ENCODE measurements around the gene CDH13. TPM values are rescaled to one million over a fixed set of nuclear protein-coding genes. Genes with fewer than 3 reads are reported as not detected.

CDH13 gene
- total RNA-seq, 4 donors from 2014 or later, result 5.8 to 36.7 (median 20.4) TPM

DNA sequence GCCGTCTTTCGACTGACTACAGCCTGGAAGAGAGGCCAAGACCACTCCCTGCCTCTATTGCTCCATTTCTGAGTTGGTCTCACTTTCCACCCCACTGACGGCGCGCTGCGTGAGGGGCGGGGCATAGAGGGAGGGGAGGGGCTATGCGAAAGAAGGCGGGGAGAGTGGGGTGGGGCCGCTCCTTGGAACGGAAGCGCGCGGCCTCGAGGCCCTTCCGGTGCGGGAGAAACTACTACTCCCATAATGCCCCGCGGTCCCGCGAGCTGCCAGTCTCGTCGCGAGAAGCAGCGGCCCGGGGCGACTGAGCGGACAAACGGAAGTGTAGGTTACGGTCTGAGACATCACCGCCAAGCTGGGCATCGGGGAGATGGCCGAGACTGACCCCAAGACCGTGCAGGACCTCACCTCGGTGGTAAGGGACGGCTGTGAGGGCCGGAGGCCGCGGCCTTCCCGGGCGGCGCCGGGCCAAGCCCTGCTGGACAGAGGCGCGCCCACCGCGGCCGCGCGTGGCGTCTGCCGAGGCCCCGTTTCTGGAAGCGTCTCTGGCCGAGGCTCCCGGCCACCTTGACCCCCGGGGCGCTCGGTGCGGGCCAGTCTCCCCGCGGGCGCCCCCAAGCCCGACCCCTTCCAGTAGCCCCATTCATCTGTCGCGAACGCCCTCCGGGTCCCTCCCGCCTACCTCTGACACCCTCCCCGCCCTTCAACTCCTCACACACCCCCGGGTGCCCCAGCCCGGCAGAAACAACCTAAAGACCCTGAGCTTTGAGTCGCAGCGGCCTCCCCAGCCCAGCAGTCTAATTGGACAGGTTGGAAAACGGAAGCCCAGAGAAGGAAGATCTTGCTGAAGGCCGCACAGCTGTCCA is 1181.2 kb downstream of the CDH13 start, which contains the start of gene HSBP1:
TSS of gene HSBP1 (plus strand) at position 269 of the 863 bp plus-strand sequence. CDS start at position 368, 99 bp downstream.
- peak; percentile 68 for TF ChIP-seq POLR2A (IDR thresholded peaks at IDR 0.05)
- TF ChIP-seq, protein P1, sequence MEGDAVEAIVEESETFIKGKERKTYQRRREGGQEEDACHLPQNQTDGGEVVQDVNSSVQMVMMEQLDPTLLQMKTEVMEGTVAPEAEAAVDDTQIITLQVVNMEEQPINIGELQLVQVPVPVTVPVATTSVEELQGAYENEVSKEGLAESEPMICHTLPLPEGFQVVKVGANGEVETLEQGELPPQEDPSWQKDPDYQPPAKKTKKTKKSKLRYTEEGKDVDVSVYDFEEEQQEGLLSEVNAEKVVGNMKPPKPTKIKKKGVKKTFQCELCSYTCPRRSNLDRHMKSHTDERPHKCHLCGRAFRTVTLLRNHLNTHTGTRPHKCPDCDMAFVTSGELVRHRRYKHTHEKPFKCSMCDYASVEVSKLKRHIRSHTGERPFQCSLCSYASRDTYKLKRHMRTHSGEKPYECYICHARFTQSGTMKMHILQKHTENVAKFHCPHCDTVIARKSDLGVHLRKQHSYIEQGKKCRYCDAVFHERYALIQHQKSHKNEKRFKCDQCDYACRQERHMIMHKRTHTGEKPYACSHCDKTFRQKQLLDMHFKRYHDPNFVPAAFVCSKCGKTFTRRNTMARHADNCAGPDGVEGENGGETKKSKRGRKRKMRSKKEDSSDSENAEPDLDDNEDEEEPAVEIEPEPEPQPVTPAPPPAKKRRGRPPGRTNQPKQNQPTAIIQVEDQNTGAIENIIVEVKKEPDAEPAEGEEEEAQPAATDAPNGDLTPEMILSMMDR (IDR thresholded peaks at IDR 0.05 in 4 of 5, conservative IDR thresholded peaks at IDR 0.05 in 1 of 5), result peak in 2 of 5 experiments; percentile 13 to 20
- no peaks in the 10 kb centered on the region for H3K9me3 ChIP-seq
- H3K36me3 ChIP-seq, result peaks cover 0 to 29% of the 10 kb centered on the region in 2 donors
- ATAC-seq (peak; percentile 96), DNase-seq (peak; percentile 89 to 94)
- peak within 1 kb of the TSS; percentile 85 to 96 (median 90) for H3K4me3 ChIP-seq
- intact Hi-C loops (cut with DNase I; ENCODE audit: low total_unique reads) (loop anchor here (5.0 kb wide), 2 partner anchors 121 to 339 kb away; partner anchors contain the start of genes DNAAF1 and HSDL1), in situ Hi-C loops (cut with MboI; ENCODE audit: low sequenced_read_pairs in 4 of 4) (loop anchor here in 2 of 4 donors (25.0 kb wide), 2 partner anchors 154 to 379 kb away; partner anchors contain the start of genes ADAD2 (in 1 of the 2), NECAB2 (in 1 of the 2), OSGIN1 (in 1 of the 2) and TAF1C (in 1 of the 2))
- H3K27ac ChIP-seq, result peak within 1 kb of the TSS; percentile 73 to 86 (median 84)
- peaks cover 10 to 17% of the 10 kb centered on the region in 2 donors for H3K4me1 ChIP-seq
- no peaks in the 10 kb centered on the region for H3K27me3 ChIP-seq

DNA sequence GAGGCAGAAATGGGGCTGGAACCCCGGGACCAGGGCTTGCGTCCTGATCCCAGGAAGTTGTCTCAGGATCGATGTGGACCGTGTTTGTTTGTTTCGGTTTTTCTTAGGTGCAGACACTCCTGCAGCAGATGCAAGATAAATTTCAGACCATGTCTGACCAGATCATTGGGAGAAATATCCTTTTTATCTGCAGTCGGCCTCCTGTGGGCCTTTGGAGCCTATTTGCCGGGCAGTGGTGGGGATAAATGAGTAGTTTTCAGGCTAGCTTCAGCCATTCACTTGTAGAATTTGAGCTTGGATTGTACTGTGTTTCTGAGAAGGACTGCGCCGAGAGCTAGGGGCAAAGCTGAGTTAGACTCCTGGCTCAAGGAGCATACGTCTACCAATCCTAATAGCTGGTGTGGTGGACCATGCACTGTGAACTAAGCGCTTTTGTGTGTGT is 1181.8 kb downstream of the CDH13 start:
- ATAC-seq (no peak), DNase-seq (no peak)
- TF ChIP-seq, protein P1 (IDR thresholded peaks at IDR 0.05 in 4 of 5, conservative IDR thresholded peaks at IDR 0.05 in 1 of 5), result no peak
- no peak for TF ChIP-seq POLR2A (IDR thresholded peaks at IDR 0.05)
- Histone ChIP-seq H3K4me1 (peaks cover 10 to 17% of the 10 kb centered on the region in 2 donors), H3K4me3 (peak overlapping the region; percentile 85 to 96 (median 90)), H3K27me3 (no peaks in the 10 kb centered on the region), H3K36me3 (peaks cover 0 to 29% of the 10 kb centered on the region in 2 donors), H3K27ac (peak overlapping the region; percentile 73 to 86 (median 84)), H3K9me3 (no peaks in the 10 kb centered on the region)
- in situ Hi-C loops (cut with MboI; ENCODE audit: low sequenced_read_pairs in 4 of 4) (loop anchor here in 2 of 4 donors (25.0 kb wide), 2 partner anchors 154 to 379 kb away; partner anchors contain the start of genes ADAD2 (in 1 of the 2), NECAB2 (in 1 of the 2), OSGIN1 (in 1 of the 2) and TAF1C (in 1 of the 2)), intact Hi-C loops (cut with DNase I; ENCODE audit: low total_unique reads) (loop anchor here (5.0 kb wide), 2 partner anchors 121 to 339 kb away; partner anchors contain the start of genes DNAAF1 and HSDL1)

GRCh38 chr16:83809092-83809491 is 1182.3 kb downstream of the CDH13 start:
- intact Hi-C loops (cut with DNase I; ENCODE audit: low total_unique reads), result loop anchor here (5.0 kb wide), 2 partner anchors 122 to 338 kb away; partner anchors contain the start of genes DNAAF1 and HSDL1
- Histone ChIP-seq H3K4me1 (peaks cover 15 to 17% of the 10 kb centered on the region in 2 donors), H3K36me3 (peaks cover 0 to 29% of the 10 kb centered on the region in 2 donors), H3K9me3 (no peaks in the 10 kb centered on the region), H3K4me3 (peak overlapping the region; percentile 85 to 96 (median 90)), H3K27ac (no peak overlapping the region), H3K27me3 (no peaks in the 10 kb centered on the region)
- TF ChIP-seq, protein P1 (IDR thresholded peaks at IDR 0.05 in 4 of 5, conservative IDR thresholded peaks at IDR 0.05 in 1 of 5), result no peak
- TF ChIP-seq POLR2A (IDR thresholded peaks at IDR 0.05), result no peak
- ATAC-seq, result no peak
- DNase-seq, result no peak
- in situ Hi-C loops (cut with MboI; ENCODE audit: low sequenced_read_pairs in 4 of 4), result loop anchor here in 2 of 4 donors (25.0 kb wide), 2 partner anchors 153 to 378 kb away; partner anchors contain the start of genes ADAD2 (in 1 of the 2), NECAB2 (in 1 of the 2), OSGIN1 (in 1 of the 2) and TAF1C (in 1 of the 2)

DNA sequence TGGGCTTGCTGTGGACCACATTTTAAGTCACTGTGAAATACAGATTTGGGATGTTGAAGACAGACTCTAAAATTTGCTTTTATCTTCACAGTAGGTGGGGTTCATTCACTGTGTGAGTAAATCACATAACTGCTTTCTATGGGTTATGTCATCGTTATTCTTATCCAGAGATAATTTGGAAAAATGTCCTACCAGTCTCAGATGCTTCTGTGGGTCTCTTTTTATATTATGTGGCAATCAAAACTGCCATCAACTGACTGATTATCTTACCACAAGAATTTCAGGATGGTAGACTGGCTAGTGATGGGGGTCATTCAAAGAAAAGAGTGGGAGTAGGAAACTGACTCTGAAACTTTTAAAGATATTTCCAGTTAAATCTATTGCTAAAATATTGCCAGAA is 1184.1 kb downstream of the CDH13 start:
- Histone ChIP-seq H3K4me1 (peaks cover 17 to 18% of the 10 kb centered on the region in 2 donors), H3K27ac (no peak overlapping the region), H3K4me3 (no peak overlapping the region), H3K27me3 (no peaks in the 10 kb centered on the region), H3K36me3 (peaks cover 0 to 29% of the 10 kb centered on the region in 2 donors), H3K9me3 (no peaks in the 10 kb centered on the region)
- in situ Hi-C loops (cut with MboI; ENCODE audit: low sequenced_read_pairs in 4 of 4), result loop anchor here in 2 of 4 donors (10.0 to 25.0 kb wide), 3 partner anchors 151 to 376 kb away; partner anchors contain the start of genes ADAD2 (in 1 of the 2), NECAB2 (in 1 of the 2), OSGIN1 (in 1 of the 2) and TAF1C (in 1 of the 2)
- TF ChIP-seq POLR2A (IDR thresholded peaks at IDR 0.05), result no peak
- TF ChIP-seq, protein P1 (IDR thresholded peaks at IDR 0.05 in 4 of 5, conservative IDR thresholded peaks at IDR 0.05 in 1 of 5), result no peak
- intact Hi-C loops (cut with DNase I; ENCODE audit: low total_unique reads), result no loop called here
- DNase-seq, result no peak
- no peak for ATAC-seq
